Loucy (cell line): ENCODE results near the gene COPS7A.
A peak's percentile ranks its signal among the peaks of the same experiment; 100 is the strongest.

ENCODE experiments used
- H2AFZ ChIP-seq: fragments of 200-600 bp; sonication (generic); 2 replicates; pipeline ENCODE4 v1.6.0; 2016; ENCODE audit warnings: antibody characterized with exemption, mild to moderate bottlenecking, low read length, moderate library complexity
- H3F3A ChIP-seq: fragments of 200-600 bp; 2 replicates; pipeline ENCODE4 v1.6.0; 2016; ENCODE audit warnings: antibody characterized with exemption, low read depth, mild to moderate bottlenecking
- H3K27me3 ChIP-seq: fragments of 200-600 bp; sonication (generic); 2 replicates; pipeline ENCODE4 v1.6.1; 2014; ENCODE audit warnings: low read length, mild to moderate bottlenecking; ENCODE audit not compliant: insufficient read depth, poor library complexity, severe bottlenecking
- H3K36me3 ChIP-seq: fragments of 200-600 bp; sonication (generic); 2 replicates; pipeline ENCODE4 v1.6.1; 2016; ENCODE audit warnings: low read length; ENCODE audit not compliant: insufficient read depth
- H3K4me1 ChIP-seq: fragments of 200-600 bp; sonication (generic); 2 replicates; pipeline ENCODE4 v1.5.1; 2014; ENCODE audit warnings: low read length, mild to moderate bottlenecking; ENCODE audit not compliant: insufficient read depth, poor library complexity, severe bottlenecking
- H3K4me2 ChIP-seq: fragments of 200-600 bp; sonication (generic); 2 replicates; pipeline ENCODE4 v1.6.0; 2014; ENCODE audit warnings: antibody characterized with exemption, low read length, low read depth, mild to moderate bottlenecking; ENCODE audit not compliant: poor library complexity, severe bottlenecking
- H3K4me3 ChIP-seq: fragments of 200-600 bp; sonication (generic); 2 replicates; pipeline ENCODE4 v1.5.1; 2014; ENCODE audit warnings: low read length, mild to moderate bottlenecking, mixed read lengths; ENCODE audit not compliant: poor library complexity, severe bottlenecking
- H3K79me2 ChIP-seq: fragments of 200-600 bp; sonication (generic); 2 replicates; pipeline ENCODE4 v1.6.1; 2014; ENCODE audit warnings: low read length; ENCODE audit not compliant: insufficient read depth
- H3K9ac ChIP-seq: fragments of 200-600 bp; sonication (generic); 2 replicates; pipeline ENCODE4 v1.6.0; 2014; ENCODE audit warnings: mild to moderate bottlenecking, low read depth, low read length, moderate library complexity; ENCODE audit not compliant: poor library complexity, severe bottlenecking
- H3K9me2 ChIP-seq: fragments of 200-600 bp; sonication (generic); replicated peaks from 2 replicates; pipeline ENCODE4 v1.6.1; 2016; ENCODE audit warnings: low read depth, low read length, mixed read lengths
- H3K9me3 ChIP-seq: fragments of 200-600 bp; sonication (generic); 2 replicates; pipeline ENCODE4 v1.6.1; 2014; ENCODE audit warnings: mild to moderate bottlenecking, antibody characterized with exemption, low read length, low read depth; ENCODE audit not compliant: insufficient read depth
- H4K20me1 ChIP-seq: fragments of 200-600 bp; sonication (generic); 2 replicates; pipeline ENCODE4 v1.6.0; 2014; ENCODE audit warnings: antibody characterized with exemption, low read length, mild to moderate bottlenecking; ENCODE audit not compliant: insufficient read depth, poor library complexity, severe bottlenecking
- CTCF ChIP-seq: fragments of 200-600 bp; sonication (generic); conservative IDR thresholded peaks from 2 replicates; pipeline ENCODE4 v1.5.1; 2014; ENCODE audit warnings: mild to moderate bottlenecking, antibody characterized with exemption, low read length
- EZH2phosphoT487 ChIP-seq: fragments of 200-600 bp; IDR thresholded peaks from 2 replicates; pipeline ENCODE4 v1.6.1; 2018; ENCODE audit warnings: antibody characterized with exemption, mild to moderate bottlenecking, moderate library complexity, borderline replicate concordance

COPS7A gene

GRCh38 chr12:6716874-6717437 lies 6.9 kb upstream of the COPS7A start:
- H2AFZ ChIP-seq = no peak overlapping the region
- no peaks in the 10 kb centered on the region for H3K9me3 ChIP-seq
- no peaks in the 10 kb centered on the region for H3K9me2 ChIP-seq
- TF ChIP-seq EZH2phosphoT487 = no peak
- TF ChIP-seq CTCF = no peak
- H3K9ac ChIP-seq = no peak overlapping the region
- no peaks in the 10 kb centered on the region for H3K4me1 ChIP-seq
- no peak overlapping the region for H3K4me2 ChIP-seq
- 0 out of 2 replicates have a peak, but pooled peaks cover 6% of the 10 kb centered on the region for H3F3A ChIP-seq
- H3K36me3 ChIP-seq = no peaks in the 10 kb centered on the region
- no peaks in the 10 kb centered on the region for H4K20me1 ChIP-seq
- H3K4me3 ChIP-seq = no peak overlapping the region
- no peaks in the 10 kb centered on the region for H3K27me3 ChIP-seq
- no peaks in the 10 kb centered on the region for H3K79me2 ChIP-seq

GRCh38 chr12:6722863-6723262 lies 983 bp upstream of the COPS7A start:
- Histone ChIP-seq H3F3A (peaks cover 6% of the 10 kb centered on the region; the same call in 1 of the 2 replicates), H4K20me1 (no peaks in the 10 kb centered on the region), H3K27me3 (no peaks in the 10 kb centered on the region)

GRCh38 chr12:6724409-6724797 lies 557 bp downstream of the COPS7A start:
- H3K9ac ChIP-seq = peak overlapping the region; percentile 78
- H3K36me3 ChIP-seq = peaks cover 2% of the 10 kb centered on the region; the same call in 1 of the 2 replicates
- peaks cover 16% of the 10 kb centered on the region for H3K4me1 ChIP-seq
- H4K20me1 ChIP-seq = no peaks in the 10 kb centered on the region
- no peaks in the 10 kb centered on the region for H3K9me3 ChIP-seq
- peak overlapping the region; percentile 93 for H3K4me2 ChIP-seq
- peaks cover 6% of the 10 kb centered on the region; the same call in 1 of the 2 replicates for H3F3A ChIP-seq
- no peak for TF ChIP-seq EZH2phosphoT487
- TF ChIP-seq CTCF = no peak
- H3K79me2 ChIP-seq = peaks cover 13% of the 10 kb centered on the region; the same call in 1 of the 2 replicates
- peak overlapping the region; percentile 78 for H3K4me3 ChIP-seq
- H2AFZ ChIP-seq = peak overlapping the region; percentile 40
- no peaks in the 10 kb centered on the region for H3K9me2 ChIP-seq
- no peaks in the 10 kb centered on the region for H3K27me3 ChIP-seq

More at GRCh38 chr12:6722863-6723262, 983 bp upstream of the COPS7A start:
- H3K4me2 ChIP-seq = peak overlapping the region; percentile 79
- TF ChIP-seq EZH2phosphoT487 (no peak), CTCF (no peak)
- peaks cover 16% of the 10 kb centered on the region for H3K4me1 ChIP-seq
- H3K9me2 ChIP-seq = no peaks in the 10 kb centered on the region
- peak overlapping the region; percentile 76; the same call in 1 of the 2 replicates for H2AFZ ChIP-seq
- H3K79me2 ChIP-seq = peaks cover 13% of the 10 kb centered on the region; the same call in 1 of the 2 replicates
- no peaks in the 10 kb centered on the region for H3K9me3 ChIP-seq
- H3K36me3 ChIP-seq = no peaks in the 10 kb centered on the region
- peak overlapping the region; percentile 78 for H3K4me3 ChIP-seq
- H3K9ac ChIP-seq = peak overlapping the region; percentile 60
